Suprapubic skin (tissue), 4 donors: ENCODE data around the gene IFI16. TPM values are rescaled to one million over a fixed set of nuclear protein-coding genes. Genes with fewer than 3 reads are reported as not detected.

Source experiments
- DNase-seq, 2 donors: peaks; one replicate each; pipeline ENCODE4 v3.0.0-alpha.2; 2019; ENCODE audit warnings: low spot score in 2 of 2
- H3K27ac ChIP-seq: fragments of 200-600 bp; sonication (generic); one replicate; pipeline ENCODE4 v1.5.1; 2019
- H3K27me3 ChIP-seq: fragments of 200-600 bp; sonication (generic); one replicate; pipeline ENCODE4 v1.5.1; 2019
- H3K36me3 ChIP-seq: fragments of 200-600 bp; sonication (generic); one replicate; pipeline ENCODE4 v1.5.1; 2019
- H3K4me1 ChIP-seq: fragments of 200-600 bp; sonication (generic); one replicate; pipeline ENCODE4 v1.5.1; 2019
- H3K4me3 ChIP-seq: fragments of 200-600 bp; sonication (generic); one replicate; pipeline ENCODE4 v1.5.1; 2019; ENCODE audit warnings: mild to moderate bottlenecking
- H3K9me3 ChIP-seq: fragments of 200-600 bp; sonication (generic); one replicate; pipeline ENCODE4 v1.5.1; 2019
- CTCF ChIP-seq, 2 donors: fragments of 200-600 bp in 1 of 2; fragments of 450-650 bp in 1 of 2; sonication (generic) in 1 of 2; IDR thresholded peaks; one replicate each; pipeline ENCODE4 v1.5.1; 2016 to 2019; ENCODE audit warnings: antibody characterized with exemption in 2 of 2, mild to moderate bottlenecking in 1 of 2, moderate library complexity in 1 of 2
- EP300 ChIP-seq: sonication (generic); formaldehyde crosslinking; IDR thresholded peaks from one replicate; pipeline ENCODE4 v1.6.1; 2017; ENCODE audit warnings: antibody characterized with exemption
- POLR2A ChIP-seq, 2 donors: fragments of 450-650 bp; IDR thresholded peaks; one replicate each; pipeline ENCODE4 v1.6.1; 2017; ENCODE audit warnings: antibody characterized with exemption in 2 of 2, mild to moderate bottlenecking in 2 of 2, moderate library complexity in 2 of 2
- POLR2AphosphoS5 ChIP-seq, 3 donors: sonication (generic); formaldehyde crosslinking; IDR thresholded peaks; one replicate each; pipeline ENCODE4 v1.6.1; 2017; ENCODE audit warnings: antibody characterized with exemption in 3 of 3
- WGBS: methylation state at CpG from one replicate; pipeline ENCODE4 v1.1.5; 2018; 5-methylcytosine and 5-hydroxymethylcytosine counted together
- total RNA-seq, 4 donors: library from RNA; depleted of rRNA; stranded (reverse); fragments of >200 nt; gene quantifications; one replicate each; pipeline ENCODE4 v1.1.0, GENCODE V29; 2016

The IFI16 gene
- total RNA-seq = 10 to 100 TPM; 52.3 to 70.4 (median 66.0) TPM

- H3K4me3 ChIP-seq = peak within 1 kb of the TSS; percentile 67
- WGBS = 0% methylated on average over 5 of the region's 5 CpGs
- peak within 1 kb of the TSS; percentile 96 for H3K27ac ChIP-seq
- no peaks in the 10 kb centered on the region for H3K27me3 ChIP-seq
- peak in 1 of 2 donors; percentile 77 for DNase-seq
- no peaks in the 10 kb centered on the region for H3K36me3 ChIP-seq
- H3K4me1 ChIP-seq = peaks cover 63% of the 10 kb centered on the region
- TF ChIP-seq CTCF (IDR thresholded peaks at IDR 0.05) (no peak), POLR2A (IDR thresholded peaks at IDR 0.05) (peak in 1 of 2 donors; percentile 68), POLR2AphosphoS5 (IDR thresholded peaks at IDR 0.05) (peak; percentile 23 to 78 (median 74)), EP300 (no peak)
- H3K9me3 ChIP-seq = no peaks in the 10 kb centered on the region
Measured at GRCh38 chr1:159009704-159010361, at the start of gene IFI16. Gene IFI16 (plus strand): TSS chr1:159009907. CDS start chr1:159014681, 4,774 bp downstream.

GRCh38 chr1:158961178-158961577 lies 48.5 kb upstream of the IFI16 start:
- no peak for TF ChIP-seq POLR2A (IDR thresholded peaks at IDR 0.05)
- TF ChIP-seq EP300 = no peak
- TF ChIP-seq CTCF (IDR thresholded peaks at IDR 0.05) = no peak
- no peak for TF ChIP-seq POLR2AphosphoS5 (IDR thresholded peaks at IDR 0.05)
- no peak overlapping the region for H3K4me3 ChIP-seq
- H3K36me3 ChIP-seq = no peaks in the 10 kb centered on the region
- H3K27me3 ChIP-seq = peaks cover 11% of the 10 kb centered on the region
- 89% methylated on average over 1 of the region's 1 CpG for WGBS
- no peak overlapping the region for H3K27ac ChIP-seq
- no peaks in the 10 kb centered on the region for H3K4me1 ChIP-seq
- DNase-seq = no peak
- H3K9me3 ChIP-seq = no peaks in the 10 kb centered on the region

DNA sequence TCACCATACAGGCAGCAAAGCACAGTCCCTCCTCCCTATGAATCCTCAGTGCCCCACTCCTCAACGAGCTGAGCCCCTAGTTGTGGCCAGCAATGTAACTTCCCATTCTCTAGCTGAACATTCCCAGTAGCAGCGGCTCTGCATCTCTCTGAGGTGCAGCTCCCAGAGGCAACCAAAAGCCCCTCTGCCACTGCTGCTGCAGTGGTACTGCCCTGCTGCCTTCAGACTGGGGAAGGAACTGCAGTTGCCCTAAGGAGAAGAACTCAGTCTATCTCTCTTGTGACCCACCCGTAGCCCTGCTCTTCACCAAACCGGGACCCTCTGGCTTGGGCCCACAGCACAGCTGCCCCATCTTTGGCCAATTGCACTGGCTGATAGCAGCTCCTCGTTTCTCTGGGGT lies 46.7 kb upstream of the IFI16 start:
- Histone ChIP-seq H3K4me3 (no peak overlapping the region), H3K9me3 (no peaks in the 10 kb centered on the region), H3K36me3 (no peaks in the 10 kb centered on the region), H3K27me3 (peaks cover 11% of the 10 kb centered on the region), H3K27ac (no peak overlapping the region), H3K4me1 (no peaks in the 10 kb centered on the region)
- TF ChIP-seq POLR2A (IDR thresholded peaks at IDR 0.05) = no peak
- TF ChIP-seq CTCF (IDR thresholded peaks at IDR 0.05) = no peak
- no peak for TF ChIP-seq POLR2AphosphoS5 (IDR thresholded peaks at IDR 0.05)
- TF ChIP-seq EP300 = no peak
- 0% methylated on average over 2 of the region's 5 CpGs for WGBS
- DNase-seq = no peak

GRCh38 chr1:158969166-158969565 lies 40.5 kb upstream of the IFI16 start:
- H3K9me3 ChIP-seq = no peaks in the 10 kb centered on the region
- no peak for DNase-seq
- H3K36me3 ChIP-seq = no peaks in the 10 kb centered on the region
- no peaks in the 10 kb centered on the region for H3K4me1 ChIP-seq
- no peaks in the 10 kb centered on the region for H3K27me3 ChIP-seq
- H3K27ac ChIP-seq = no peak overlapping the region
- TF ChIP-seq POLR2A (IDR thresholded peaks at IDR 0.05) = no peak
- WGBS = 81% methylated on average over 3 of the region's 3 CpGs
- H3K4me3 ChIP-seq = no peak overlapping the region

GRCh38 chr1:158969855-158970254 lies 39.9 kb upstream of the IFI16 start:
- H3K27ac ChIP-seq = no peak overlapping the region
- no peaks in the 10 kb centered on the region for H3K9me3 ChIP-seq
- 75% methylated on average over 1 of the region's 1 CpG for WGBS

More at GRCh38 chr1:158969855-158970254, 39.9 kb upstream of the IFI16 start:
- Histone ChIP-seq H3K36me3 (no peaks in the 10 kb centered on the region), H3K27me3 (no peaks in the 10 kb centered on the region), H3K4me3 (no peak overlapping the region), H3K4me1 (no peaks in the 10 kb centered on the region)
- TF ChIP-seq EP300 = no peak
- TF ChIP-seq POLR2AphosphoS5 (IDR thresholded peaks at IDR 0.05) = no peak
- no peak for TF ChIP-seq CTCF (IDR thresholded peaks at IDR 0.05)
- no peak for TF ChIP-seq POLR2A (IDR thresholded peaks at IDR 0.05)
- DNase-seq = no peak
